ENCODE results near the gene VPS37D. TPM values are rescaled to one million over a fixed set of nuclear protein-coding genes. Genes with fewer than 3 reads are reported as not detected.

VPS37D gene
- total and polyA plus RNA-seq, 2 of the 4 experiments (the other 2 are of a cell fraction), result 2.3 to 3.1 TPM

GRCh38 chr7:73622909-73623797, 44.5 kb upstream of the VPS37D start:
- Histone ChIP-seq H3K14ac (replicated peaks; ENCODE audit: low read depth, low read length) (no peak overlapping the region), H3K4me2 (ENCODE audit: low read depth, low read length) (peak overlapping the region; percentile 24; the same call in 1 of the 2 replicates), H3K18ac (ENCODE audit: low read depth, low read length) (no peak overlapping the region), H4K8ac (ENCODE audit: low read depth in 2 of 2, low read length in 2 of 2) (no peak overlapping the region), H2BK15ac (ENCODE audit: low read depth, low read length) (no peak overlapping the region), H3K4me3 (ENCODE audit: insufficient read depth, low read depth, low read length) (no peak overlapping the region), H3K79me1 (ENCODE audit: low read depth in 1 of 2, low read length in 2 of 2) (no peaks in the 10 kb centered on the region), H4K20me1 (ENCODE audit: insufficient read depth, low read length) (no peaks in the 10 kb centered on the region), H2BK120ac (ENCODE audit: low read depth, low read length) (no peak overlapping the region), H3K23ac (ENCODE audit: low read depth, low read length) (no peak overlapping the region), H2AK5ac (ENCODE audit: low read depth, low read length) (no peak overlapping the region), H2BK5ac (ENCODE audit: low read depth, low read length, poor library complexity, severe bottlenecking) (no peak overlapping the region), H3K9me3 (ENCODE audit: control insufficient read depth, insufficient read depth, low read length) (no peaks in the 10 kb centered on the region), H3K9me1 (ENCODE audit: insufficient read depth, low read length) (no peaks in the 10 kb centered on the region), H4K5ac (ENCODE audit: low read depth, low read length) (no peak overlapping the region), H3K36me3 (ENCODE audit: control insufficient read depth, insufficient read depth, low read length) (no peaks in the 10 kb centered on the region), H2AK9ac (replicated peaks; ENCODE audit: low read depth, low read length, poor library complexity) (no peak overlapping the region), H3K4ac (ENCODE audit: low read depth, low read length) (no peak overlapping the region), H2BK20ac (ENCODE audit: low read depth, low read length) (no peak overlapping the region), H4K91ac (ENCODE audit: insufficient read depth, low read depth, low read length) (no peak overlapping the region), H3K27me3 (ENCODE audit: control insufficient read depth, insufficient read depth, low read length) (peaks cover 72% of the 10 kb centered on the region), H3K27ac (ENCODE audit: insufficient read depth, low read length) (no peak overlapping the region), H3K56ac (ENCODE audit: extremely low read depth, insufficient read depth, low read length) (no peak overlapping the region), H3K4me1 (ENCODE audit: control insufficient read depth, insufficient read depth, low read length) (peaks cover 5% of the 10 kb centered on the region; the same call in 1 of the 2 replicates), H2AFZ (replicated peaks; ENCODE audit: low read length, poor library complexity) (peak overlapping the region; percentile 52), H3K9ac (ENCODE audit: low read depth, low read length) (no peak overlapping the region)
- CTCF ChIA-PET, result no interaction called here
- TF ChIP-seq MXI1 (IDR thresholded peaks at IDR 0.05; ENCODE audit: borderline replicate concordance, low read depth, low read length) (no peak), MAZ (IDR thresholded peaks at IDR 0.05; ENCODE audit: borderline replicate concordance, low read depth, low read length) (no peak), BHLHE40 (IDR thresholded peaks at IDR 0.05; ENCODE audit: low read depth, low read length) (no peak)
- in situ Hi-C loops (cut with MboI; ENCODE audit: low sequenced_read_pairs), result no loop called here
- DNase-seq, result no peak
- no TSS peak for BruUV-seq (replicated peaks)
- dilution Hi-C loops (cut with HindIII; ENCODE audit: low sequenced_read_pairs, unreplicated experiment), result no loop called here
- POLR2A ChIA-PET (ENCODE audit: unreplicated experiment), result no interaction called here
- 5% methylated on average over 23 of the region's 58 CpGs; no CpG with 5 or more reads in 1 of the 2 experiments for WGBS, 2 experiments (ENCODE audit: extremely low coverage in 2 of 2, insufficient read length in 1 of 2)
- ATAC-seq (ENCODE audit: low read depth), result no peak
- intact Hi-C loops (cut with micrococcal nuclease), result no loop called here

Measured in IMR-90 (cell line).